Measurements from ENCODE around the gene GUF1.

The GUF1 gene, protein sequence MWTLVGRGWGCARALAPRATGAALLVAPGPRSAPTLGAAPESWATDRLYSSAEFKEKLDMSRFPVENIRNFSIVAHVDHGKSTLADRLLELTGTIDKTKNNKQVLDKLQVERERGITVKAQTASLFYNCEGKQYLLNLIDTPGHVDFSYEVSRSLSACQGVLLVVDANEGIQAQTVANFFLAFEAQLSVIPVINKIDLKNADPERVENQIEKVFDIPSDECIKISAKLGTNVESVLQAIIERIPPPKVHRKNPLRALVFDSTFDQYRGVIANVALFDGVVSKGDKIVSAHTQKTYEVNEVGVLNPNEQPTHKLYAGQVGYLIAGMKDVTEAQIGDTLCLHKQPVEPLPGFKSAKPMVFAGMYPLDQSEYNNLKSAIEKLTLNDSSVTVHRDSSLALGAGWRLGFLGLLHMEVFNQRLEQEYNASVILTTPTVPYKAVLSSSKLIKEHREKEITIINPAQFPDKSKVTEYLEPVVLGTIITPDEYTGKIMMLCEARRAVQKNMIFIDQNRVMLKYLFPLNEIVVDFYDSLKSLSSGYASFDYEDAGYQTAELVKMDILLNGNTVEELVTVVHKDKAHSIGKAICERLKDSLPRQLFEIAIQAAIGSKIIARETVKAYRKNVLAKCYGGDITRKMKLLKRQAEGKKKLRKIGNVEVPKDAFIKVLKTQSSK

DNA sequence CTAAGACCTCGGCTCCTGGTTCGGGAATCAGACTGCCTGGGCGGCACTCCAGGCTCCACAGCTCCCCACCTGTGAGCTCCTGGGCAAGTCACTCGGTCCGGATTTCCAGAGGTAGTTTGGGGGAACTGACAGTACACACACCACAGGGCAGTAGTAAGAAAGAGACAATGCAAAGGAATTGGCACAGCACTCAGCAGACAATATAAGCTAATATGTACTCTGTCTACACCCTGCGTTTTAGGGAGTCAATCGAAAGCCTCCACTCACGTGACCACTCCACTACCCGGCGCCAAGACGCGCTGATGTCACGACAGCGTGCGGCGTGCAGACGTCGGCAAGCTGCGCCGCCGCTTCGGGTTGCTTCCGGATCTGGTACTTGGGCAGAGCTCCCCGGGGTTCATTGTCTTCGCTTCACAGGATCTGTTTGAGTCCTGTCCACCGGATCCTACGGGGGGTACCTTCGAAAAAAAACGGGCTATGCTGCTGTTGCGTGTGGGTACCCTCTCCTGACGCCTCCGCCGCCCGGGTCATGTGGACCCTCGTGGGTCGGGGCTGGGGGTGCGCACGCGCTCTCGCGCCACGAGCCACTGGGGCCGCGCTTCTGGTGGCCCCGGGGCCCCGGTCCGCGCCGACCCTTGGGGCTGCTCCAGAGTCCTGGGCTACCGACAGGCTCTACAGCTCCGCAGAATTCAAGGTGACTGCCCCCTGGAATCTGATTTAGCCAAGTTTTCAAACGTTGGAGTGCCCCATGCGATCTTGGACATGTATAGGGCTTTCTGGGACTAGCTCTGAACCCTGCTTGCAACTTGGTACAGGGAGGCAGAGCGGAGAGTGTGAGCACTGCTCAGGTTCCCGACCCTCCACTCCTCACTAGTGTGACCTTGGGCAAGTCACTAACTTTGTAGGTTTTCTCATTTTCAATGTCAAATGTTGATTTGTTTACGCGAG is at the start of gene GUF1:
Gene GUF1, plus strand, starts transcription at position 327 of the 948 bp plus-strand sequence. Its CDS starts 203 bp downstream, at position 530.
- peak; percentile 93 for DNase-seq

DNA sequence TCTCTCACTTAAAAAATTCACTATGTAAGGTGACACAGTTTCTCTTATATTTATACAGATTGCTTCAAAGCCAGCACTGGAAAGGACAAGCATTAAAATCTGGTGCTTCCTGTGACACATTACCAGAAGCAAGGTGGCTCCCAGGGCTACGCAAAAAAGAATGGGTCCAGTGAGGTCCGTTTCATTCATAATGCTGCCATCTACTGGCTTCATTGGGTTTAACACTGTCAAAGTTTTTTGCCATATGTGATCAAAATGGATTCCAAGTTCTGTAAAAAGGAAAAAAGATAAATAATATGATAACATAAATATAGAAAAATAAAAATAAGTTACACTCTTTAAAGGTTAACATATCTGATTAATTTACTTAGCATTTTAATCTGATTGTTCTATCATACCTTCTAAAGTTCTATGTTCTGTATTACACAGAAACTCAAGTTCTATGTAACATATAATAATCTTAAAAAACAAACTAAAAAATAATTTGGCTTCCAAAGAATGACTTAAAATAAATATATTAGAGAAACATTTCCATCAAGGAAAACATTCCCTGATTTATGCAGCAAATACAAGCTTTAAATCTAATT is 48.8 kb upstream of the GUF1 start:
- DNase-seq = peak; percentile 76

GRCh38 chr4:44632089-44632488 is 46.1 kb upstream of the GUF1 start:
- no peak for DNase-seq

GRCh38 chr4:44632733-44633132 is 45.5 kb upstream of the GUF1 start:
- no peak for DNase-seq

DNA sequence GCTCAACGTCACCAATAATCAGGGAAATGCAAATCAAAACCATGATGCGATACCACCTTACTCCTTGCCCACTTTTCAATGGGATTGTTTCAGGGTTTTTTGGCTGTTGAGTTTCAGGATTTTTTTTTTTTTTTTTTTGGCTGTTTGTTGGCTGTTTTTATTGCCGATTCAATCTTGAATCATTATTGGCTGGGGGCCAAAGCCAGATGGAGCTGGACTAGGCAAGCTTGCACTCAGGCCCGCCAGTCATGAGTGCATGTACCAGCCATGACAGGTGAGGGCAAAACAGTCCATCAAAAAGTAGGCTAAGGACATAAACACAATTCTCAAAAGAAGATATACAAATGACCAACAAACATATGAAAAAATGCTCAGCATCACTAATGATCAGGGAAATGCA is 40.1 kb upstream of the GUF1 start:
- DNase-seq = no peak

GRCh38 chr4:44646151-44646550 is 32.1 kb upstream of the GUF1 start:
- DNase-seq = no peak

- DNase-seq = no peak
Observed at GRCh38 chr4:44651425-44651824, 26.8 kb upstream of the GUF1 start, which contains the start of gene YIPF7. YIPF7 (minus strand) TSS chr4:44651625; CDS start chr4:44650100, 1,525 bp downstream.

DNA sequence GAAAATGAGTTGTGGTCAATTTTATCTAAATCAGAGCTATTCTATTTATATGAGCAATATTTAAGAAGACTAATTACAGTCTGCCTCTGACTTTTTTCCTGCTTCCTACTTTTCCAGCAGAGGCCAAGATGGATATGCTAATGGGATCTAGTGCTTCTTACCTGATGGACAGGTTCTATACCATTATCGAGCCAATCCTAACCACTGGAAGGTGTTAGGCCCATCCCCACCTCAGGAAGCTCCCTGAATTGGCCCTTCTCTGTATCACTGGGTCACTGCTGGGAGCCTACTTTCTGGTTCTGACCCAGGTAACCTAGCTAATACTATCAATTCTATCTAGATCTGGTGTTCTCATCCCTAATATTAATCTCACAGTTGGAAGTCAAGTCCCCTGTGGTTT is 26.2 kb upstream of the GUF1 start:
- DNase-seq = no peak

DNA sequence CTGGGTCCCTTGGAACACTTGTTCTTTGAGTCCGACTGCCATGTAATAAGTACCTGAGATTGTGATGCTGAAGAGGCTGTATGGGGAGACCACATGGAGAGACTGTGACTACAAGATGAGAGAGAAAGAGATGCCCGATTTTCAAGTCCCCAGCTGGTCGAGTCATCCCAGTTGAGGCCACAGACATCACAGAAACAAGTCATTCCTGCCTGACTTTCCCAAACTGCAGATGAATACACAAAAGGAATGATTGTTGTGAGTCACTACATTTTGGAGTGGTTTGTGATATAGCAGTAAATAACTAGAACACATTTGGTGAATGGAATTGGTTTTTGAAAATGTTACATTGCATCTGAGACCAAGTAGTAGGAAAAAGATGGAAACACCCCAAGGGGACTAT is 17.8 kb upstream of the GUF1 start:
- DNase-seq = no peak

GRCh38 chr4:44661940-44662622 is 16.1 kb upstream of the GUF1 start:
- DNase-seq = no peak

DNA sequence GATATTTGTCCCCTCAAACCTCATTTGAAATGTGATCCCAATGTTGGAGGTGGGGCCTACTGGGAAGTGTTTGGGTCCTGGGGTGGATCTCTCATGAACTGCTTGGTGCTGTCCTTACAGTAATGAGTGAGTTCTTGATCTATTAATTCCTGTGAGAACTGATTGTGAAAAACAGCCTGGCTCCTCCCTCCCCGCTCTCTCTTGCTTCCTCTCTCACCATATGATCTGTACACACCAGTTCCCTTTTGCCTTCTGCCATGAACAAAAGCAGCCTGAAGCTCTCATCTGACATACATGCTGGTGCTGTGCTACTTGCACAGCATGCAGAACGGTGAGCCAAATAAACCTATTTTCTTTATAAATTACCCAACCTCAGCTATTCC is 15.6 kb upstream of the GUF1 start:
- DNase-seq = no peak

GRCh38 chr4:44663539-44664263 is 14.5 kb upstream of the GUF1 start:
- DNase-seq = no peak

GRCh38 chr4:44668526-44668925 is 9.7 kb upstream of the GUF1 start:
- peak; percentile 27 for DNase-seq

- no peak for DNase-seq
Observed at GRCh38 chr4:44670506-44671199, 7.6 kb upstream of the GUF1 start.

- DNase-seq = no peak
Observed at GRCh38 chr4:44671636-44672035, 6.6 kb upstream of the GUF1 start.

DNA sequence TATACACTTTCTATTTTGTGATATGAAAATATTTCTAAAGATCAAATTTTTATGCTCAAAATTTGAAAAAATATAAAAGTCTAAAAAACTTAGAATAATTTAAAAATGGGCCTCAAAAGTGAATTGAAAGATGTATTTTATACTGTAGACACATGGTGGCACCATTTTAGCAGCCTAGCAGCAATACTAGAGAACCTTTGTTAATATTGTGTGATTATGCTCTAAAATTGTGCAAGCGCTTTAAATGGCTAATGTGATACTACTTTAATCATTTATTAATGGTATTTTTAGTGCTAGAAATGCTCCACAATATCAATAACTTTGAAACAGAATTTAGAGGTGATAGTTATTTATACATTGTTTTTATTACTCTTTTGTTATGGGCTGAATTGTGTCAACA is 3.7 kb upstream of the GUF1 start:
- DNase-seq = no peak

- no peak for DNase-seq
Observed at GRCh38 chr4:44675366-44675765, 2.9 kb upstream of the GUF1 start.

GRCh38 chr4:44679060-44679459 is 840 bp downstream of the GUF1 start:
- DNase-seq = peak; percentile 38

- DNase-seq = no peak
Observed at GRCh38 chr4:44684648-44685047, 6.4 kb downstream of the GUF1 start.

DNA sequence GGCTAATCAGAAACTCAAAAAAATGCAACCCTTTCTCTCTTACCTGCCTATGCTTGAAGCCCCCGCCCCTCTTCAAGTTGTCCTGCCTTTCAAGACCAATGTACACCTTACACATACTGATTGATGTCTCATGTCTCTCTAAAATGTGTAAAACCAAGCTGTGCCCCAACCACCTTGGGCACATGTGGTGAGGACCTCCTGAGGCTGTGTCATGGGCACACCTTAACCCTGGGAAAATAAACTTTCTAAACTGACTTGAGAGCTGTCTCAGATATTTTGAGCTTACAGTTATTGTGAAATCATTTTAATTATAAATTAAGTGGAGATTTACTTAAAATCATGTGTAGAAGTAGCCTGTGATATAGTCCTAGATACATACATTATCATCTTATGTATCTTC is 22.2 kb downstream of the GUF1 start:
- no peak for DNase-seq

DNA sequence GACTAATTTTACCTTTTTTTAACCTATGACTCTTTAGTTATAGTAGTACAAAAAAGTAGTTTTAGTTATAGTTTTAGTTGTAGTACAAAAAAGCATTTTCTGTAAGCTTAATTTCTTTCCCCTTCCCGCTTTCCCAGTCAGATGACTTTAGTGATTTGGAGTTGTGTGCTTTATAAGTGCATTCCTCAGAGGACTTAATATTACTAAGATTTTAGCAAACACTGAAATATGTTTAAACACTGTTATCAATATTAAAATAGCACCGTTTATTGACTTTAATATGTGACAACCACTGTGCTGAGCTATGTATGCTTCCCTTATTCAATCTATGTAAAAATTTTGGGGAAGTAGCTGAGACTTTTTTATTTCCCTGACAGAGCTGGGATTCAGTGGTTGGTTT is 22.8 kb downstream of the GUF1 start:
- DNase-seq = no peak

Data from activated CD4-positive, alpha-beta T cell treated with anti-CD3 and anti-CD28 coated beads, Interleukin-2, Interleukin-6, amounts not matched to agents 100 ng/mL and 50 ng/mL, durations not matched to agents 16 hours and 8 hours (primary cell).